Omental fat pad (tissue), 4 donors: Measurements from ENCODE around the gene IER5L. TPM values are rescaled to one million over a fixed set of nuclear protein-coding genes. Genes with fewer than 3 reads are reported as not detected.

Experiments
- ATAC-seq: fragments of 150-250 bp; one replicate; pipeline ENCODE4 v1.9.1; 2016; ENCODE audit warnings: mild to moderate bottlenecking, moderate library complexity; ENCODE audit not compliant: low FRiP score
- DNase-seq: peaks from one replicate; pipeline ENCODE4 v3.0.0-alpha.2; 2019; ENCODE audit warnings: low spot score
- total RNA-seq, 4 donors: library from RNA; depleted of rRNA; stranded (reverse); fragments of >200 nt; gene quantifications; one replicate each; pipeline ENCODE4 v1.1.0, GENCODE V29; 2016
- TF ChIP-seq, protein P1 (sequence below), 3 donors: fragments of 450-650 bp; IDR thresholded peaks; one replicate each; pipeline ENCODE4 v1.5.1; 2016 to 2017; ENCODE audit warnings: antibody characterized with exemption in 3 of 3, mild to moderate bottlenecking in 3 of 3, moderate library complexity in 2 of 3

Gene IER5L
- total RNA-seq, 4 donors from 2014 or later: 9.0 to 23.9 (median 20.2) TPM

DNA sequence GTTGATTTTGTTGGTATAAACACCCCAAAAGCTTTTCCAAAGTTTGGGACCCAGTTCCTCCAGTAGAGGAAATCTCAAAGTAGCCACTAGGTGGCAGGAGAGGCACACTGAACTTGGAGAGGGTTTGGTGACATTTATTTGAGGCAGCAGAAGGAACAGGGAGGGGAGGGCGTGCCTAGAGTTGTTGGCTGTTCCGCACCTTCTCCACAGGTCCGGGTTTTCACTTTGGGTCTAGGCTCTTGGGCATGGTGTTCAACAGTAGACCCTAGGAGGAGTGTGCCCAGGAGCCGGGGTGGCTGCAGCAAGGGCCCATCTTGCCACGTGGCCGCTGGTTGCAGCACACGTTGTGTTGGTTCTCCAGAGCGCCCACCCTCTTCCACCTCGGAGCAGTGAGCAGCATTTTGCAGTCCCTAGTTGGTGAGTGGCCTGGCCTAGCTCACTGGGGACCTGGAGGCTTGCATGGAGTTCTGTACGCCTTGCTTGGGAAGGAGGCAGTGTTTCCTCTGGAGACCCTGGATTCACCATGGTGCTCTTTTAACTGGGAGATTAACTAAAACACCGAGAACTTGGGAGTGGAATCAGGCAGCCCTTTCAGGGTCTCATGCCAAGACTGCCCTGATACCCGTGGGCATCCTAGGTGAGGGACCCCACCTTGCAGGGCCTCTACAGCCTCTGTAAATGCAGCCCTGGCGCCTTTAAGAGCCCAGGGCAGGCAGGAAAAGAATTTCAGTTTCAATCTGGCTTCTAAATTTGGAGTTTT is 38.6 kb downstream of the IER5L start:
- ATAC-seq (peak; percentile 34), DNase-seq (peak; percentile 51)
- TF ChIP-seq, protein P1, sequence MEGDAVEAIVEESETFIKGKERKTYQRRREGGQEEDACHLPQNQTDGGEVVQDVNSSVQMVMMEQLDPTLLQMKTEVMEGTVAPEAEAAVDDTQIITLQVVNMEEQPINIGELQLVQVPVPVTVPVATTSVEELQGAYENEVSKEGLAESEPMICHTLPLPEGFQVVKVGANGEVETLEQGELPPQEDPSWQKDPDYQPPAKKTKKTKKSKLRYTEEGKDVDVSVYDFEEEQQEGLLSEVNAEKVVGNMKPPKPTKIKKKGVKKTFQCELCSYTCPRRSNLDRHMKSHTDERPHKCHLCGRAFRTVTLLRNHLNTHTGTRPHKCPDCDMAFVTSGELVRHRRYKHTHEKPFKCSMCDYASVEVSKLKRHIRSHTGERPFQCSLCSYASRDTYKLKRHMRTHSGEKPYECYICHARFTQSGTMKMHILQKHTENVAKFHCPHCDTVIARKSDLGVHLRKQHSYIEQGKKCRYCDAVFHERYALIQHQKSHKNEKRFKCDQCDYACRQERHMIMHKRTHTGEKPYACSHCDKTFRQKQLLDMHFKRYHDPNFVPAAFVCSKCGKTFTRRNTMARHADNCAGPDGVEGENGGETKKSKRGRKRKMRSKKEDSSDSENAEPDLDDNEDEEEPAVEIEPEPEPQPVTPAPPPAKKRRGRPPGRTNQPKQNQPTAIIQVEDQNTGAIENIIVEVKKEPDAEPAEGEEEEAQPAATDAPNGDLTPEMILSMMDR (IDR thresholded peaks at IDR 0.05): peak in 2 of 3 donors; percentile 64 to 96

DNA sequence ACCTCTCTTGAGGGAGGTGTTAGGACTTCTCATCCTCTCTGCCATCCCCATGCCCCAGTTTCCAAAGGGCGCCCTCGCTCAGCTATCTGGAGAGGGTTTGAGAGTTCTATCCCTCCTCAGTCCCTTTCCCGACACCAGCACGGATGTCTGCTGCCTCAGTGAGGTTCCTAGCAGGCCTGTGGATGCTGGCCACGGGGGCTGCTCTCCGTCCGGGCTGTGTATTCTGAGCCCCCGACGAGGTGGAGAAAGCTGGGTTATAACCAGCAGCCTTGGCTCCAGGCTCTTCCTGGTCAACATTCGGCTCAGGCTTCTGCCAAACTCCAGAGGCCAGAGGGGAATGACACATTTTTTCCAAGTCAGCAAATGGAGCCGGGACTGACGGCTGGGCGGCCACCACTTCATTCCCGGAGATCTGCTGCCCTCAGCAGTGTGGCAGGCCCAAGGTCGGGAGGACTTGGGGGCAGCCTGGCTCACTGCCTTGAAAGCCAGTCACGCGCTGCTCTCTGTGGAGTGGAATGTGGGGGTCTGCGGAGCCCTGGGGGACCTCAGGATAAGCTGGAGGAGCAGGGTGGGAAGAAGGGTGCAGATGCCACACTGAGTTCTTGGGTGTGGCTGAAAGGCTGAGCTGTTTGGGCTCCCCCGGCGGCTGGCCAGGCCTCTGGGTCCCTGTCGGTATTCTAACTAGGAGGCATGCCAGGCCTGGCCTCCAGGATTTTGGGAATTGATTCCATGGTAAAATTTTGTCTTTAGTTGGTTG is 39.4 kb downstream of the IER5L start:
- TF ChIP-seq, protein P1 (IDR thresholded peaks at IDR 0.05): no peak
- no peak for DNase-seq
- peak; percentile 3 for ATAC-seq

DNA sequence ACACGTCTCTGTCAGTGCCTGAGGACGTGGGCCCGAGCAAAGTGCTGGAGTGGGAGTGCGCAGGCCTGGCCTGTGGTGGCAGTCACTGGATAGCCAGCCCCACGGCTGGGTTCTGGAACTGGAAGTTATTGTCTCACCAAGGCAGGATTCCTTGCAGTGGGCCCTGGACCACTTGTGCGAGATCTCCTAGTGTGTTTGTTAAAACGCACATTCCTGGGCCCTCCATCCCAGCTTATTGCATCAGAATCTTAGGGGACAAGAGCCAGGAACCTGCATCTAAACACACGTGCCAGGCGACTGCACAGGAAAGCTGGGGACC is 40.0 kb downstream of the IER5L start:
- ATAC-seq (no peak), DNase-seq (no peak)
- TF ChIP-seq, protein P1 (IDR thresholded peaks at IDR 0.05): no peak

DNA sequence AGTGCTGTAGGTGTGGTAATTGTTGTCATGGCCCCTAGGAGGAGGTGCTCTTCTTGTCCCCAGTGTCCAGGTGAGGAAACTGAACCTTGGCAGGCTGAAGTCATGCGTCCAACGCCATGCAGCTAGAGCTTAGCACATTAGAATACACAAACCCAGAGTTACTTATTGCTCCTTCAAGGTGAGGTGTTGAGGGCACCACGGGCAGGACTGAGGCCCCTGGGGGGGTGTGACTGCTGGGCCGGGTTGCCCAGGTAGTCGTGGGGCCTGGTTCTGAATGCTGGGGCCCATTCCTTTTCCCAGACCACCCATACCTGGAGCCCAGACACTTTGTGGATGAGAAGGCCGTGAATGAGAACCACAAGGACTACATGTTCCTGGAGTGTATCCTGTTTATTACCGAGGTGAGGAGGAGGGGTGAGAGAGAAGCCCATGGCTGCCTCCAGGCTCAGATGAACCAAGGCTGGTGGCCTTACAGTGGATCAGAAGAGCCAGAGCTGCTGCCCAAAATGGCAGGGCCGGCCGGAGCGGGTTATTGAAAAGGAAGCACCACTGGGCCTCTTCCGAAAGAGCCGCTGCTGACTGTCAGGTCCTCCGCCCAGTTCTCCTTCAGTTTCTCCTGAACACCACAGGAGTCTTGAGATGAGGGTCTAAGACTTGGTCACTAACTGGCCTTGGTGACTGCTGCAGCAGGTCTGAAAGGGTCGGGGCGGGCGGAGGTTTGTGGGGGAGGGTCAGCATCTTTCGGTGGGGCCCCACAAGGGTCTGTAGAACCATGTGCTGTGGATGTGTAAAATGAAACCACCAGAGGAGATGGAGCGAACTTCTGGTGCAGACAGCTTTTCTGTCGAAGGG is 40.5 kb downstream of the IER5L start:
- ATAC-seq: no peak
- DNase-seq: no peak
- TF ChIP-seq, protein P1 (IDR thresholded peaks at IDR 0.05): no peak

DNA sequence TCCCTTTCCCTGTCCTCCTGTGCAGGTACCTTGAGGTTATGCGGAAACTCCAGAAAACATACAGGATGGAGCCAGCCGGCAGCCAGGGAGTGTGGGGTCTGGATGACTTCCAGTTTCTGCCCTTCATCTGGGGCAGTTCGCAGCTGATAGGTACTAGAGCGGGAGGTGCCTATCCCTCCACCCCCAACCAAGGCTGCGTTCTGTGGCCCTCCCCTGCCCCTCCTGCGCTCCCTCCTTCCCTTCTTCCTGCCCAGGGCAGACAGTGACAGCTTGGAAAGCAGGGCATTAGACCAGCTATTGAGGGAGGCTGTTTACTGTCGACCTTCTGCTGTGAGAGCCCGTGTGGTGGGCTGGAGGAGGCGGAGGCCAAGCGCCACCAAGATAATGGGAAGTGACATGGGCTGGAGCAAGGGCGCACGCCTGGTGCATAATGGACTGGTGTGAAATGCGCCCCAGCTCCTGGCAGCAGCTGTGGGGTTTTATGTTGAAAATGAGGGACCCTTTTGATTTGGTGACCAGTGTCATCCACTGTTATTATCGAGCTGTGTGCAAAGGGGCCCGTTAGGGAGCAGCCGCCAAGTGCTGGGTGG is 41.5 kb downstream of the IER5L start:
- no peak for DNase-seq
- TF ChIP-seq, protein P1 (IDR thresholded peaks at IDR 0.05): no peak
- ATAC-seq: no peak

DNA sequence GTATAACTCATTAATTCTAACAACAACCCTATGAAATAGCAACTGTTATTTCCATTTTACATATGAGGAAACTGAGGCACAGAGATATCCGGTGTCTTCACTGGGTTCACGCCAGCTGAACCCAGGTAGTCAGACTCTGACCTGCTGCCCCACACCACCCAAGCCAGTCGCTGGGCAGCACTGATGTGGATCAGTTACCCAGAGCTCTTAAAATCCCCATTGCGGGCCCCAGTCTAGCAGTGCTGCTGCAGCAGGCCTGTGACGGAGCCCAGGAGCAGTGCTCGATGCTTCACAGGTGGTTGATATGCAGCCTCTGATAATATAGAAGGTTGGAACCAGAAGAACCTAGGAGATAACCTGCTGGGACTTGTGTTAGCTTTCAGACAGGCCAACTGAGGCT is 42.6 kb downstream of the IER5L start:
- DNase-seq (no peak), ATAC-seq (no peak)
- TF ChIP-seq, protein P1 (IDR thresholded peaks at IDR 0.05): no peak
